Suprapubic skin (tissue), 4 donors: ENCODE measurements around the gene TET3.

ENCODE experiments used
- EP300 ChIP-seq: sonication (generic); formaldehyde crosslinking; IDR thresholded peaks from one replicate; pipeline ENCODE4 v1.6.1; 2017; ENCODE audit warnings: antibody characterized with exemption
- POLR2A ChIP-seq, 2 donors: fragments of 450-650 bp; IDR thresholded peaks; one replicate each; pipeline ENCODE4 v1.6.1; 2017; ENCODE audit warnings: antibody characterized with exemption in 2 of 2, mild to moderate bottlenecking in 2 of 2, moderate library complexity in 2 of 2
- POLR2AphosphoS5 ChIP-seq, 3 donors: sonication (generic); formaldehyde crosslinking; IDR thresholded peaks; one replicate each; pipeline ENCODE4 v1.6.1; 2017; ENCODE audit warnings: antibody characterized with exemption in 3 of 3
- TF ChIP-seq, protein P1 (sequence below), 2 donors: fragments of 200-600 bp in 1 of 2; fragments of 450-650 bp in 1 of 2; sonication (generic) in 1 of 2; IDR thresholded peaks; one replicate each; pipeline ENCODE4 v1.5.1; 2016 to 2019; ENCODE audit warnings: antibody characterized with exemption in 2 of 2, mild to moderate bottlenecking in 1 of 2, moderate library complexity in 1 of 2

DNA sequence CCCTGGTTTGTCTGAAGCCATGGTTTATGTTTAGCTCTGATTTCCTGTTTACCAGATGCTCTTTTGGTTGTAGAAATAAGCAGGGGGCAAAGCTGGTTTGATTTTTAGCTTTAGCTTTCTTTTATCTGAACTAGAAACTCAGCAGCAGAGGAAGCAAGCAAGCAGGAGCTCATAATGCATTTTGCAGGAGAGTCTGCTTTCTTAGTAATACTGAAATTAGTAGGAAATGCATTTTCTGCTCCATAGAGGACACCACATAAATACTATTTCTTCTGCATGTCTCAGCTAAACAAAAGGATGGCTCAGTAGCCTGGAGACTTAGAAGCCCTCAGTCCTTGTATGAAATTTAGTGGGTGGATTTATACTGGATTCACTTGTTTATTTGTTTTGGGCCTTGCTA lies 34.9 kb upstream of the TET3 start:
- TF ChIP-seq, protein P1, sequence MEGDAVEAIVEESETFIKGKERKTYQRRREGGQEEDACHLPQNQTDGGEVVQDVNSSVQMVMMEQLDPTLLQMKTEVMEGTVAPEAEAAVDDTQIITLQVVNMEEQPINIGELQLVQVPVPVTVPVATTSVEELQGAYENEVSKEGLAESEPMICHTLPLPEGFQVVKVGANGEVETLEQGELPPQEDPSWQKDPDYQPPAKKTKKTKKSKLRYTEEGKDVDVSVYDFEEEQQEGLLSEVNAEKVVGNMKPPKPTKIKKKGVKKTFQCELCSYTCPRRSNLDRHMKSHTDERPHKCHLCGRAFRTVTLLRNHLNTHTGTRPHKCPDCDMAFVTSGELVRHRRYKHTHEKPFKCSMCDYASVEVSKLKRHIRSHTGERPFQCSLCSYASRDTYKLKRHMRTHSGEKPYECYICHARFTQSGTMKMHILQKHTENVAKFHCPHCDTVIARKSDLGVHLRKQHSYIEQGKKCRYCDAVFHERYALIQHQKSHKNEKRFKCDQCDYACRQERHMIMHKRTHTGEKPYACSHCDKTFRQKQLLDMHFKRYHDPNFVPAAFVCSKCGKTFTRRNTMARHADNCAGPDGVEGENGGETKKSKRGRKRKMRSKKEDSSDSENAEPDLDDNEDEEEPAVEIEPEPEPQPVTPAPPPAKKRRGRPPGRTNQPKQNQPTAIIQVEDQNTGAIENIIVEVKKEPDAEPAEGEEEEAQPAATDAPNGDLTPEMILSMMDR (IDR thresholded peaks at IDR 0.05), result no peak
- TF ChIP-seq EP300, result no peak
- no peak for TF ChIP-seq POLR2A (IDR thresholded peaks at IDR 0.05)
- TF ChIP-seq POLR2AphosphoS5 (IDR thresholded peaks at IDR 0.05), result no peak
